A549 (cell line): ENCODE data around the gene POU3F3. TPM values are rescaled to one million over a fixed set of nuclear protein-coding genes. Genes with fewer than 3 reads are reported as not detected.

ENCODE experiments used
- ATAC-seq, 2 experiments: fragments of 200-7000 bp in 1 of 2; fragments of >200 bp in 1 of 2; cut with Nextera tagmentation in 1 of 2; cut with Tn5 transposase in 1 of 2; 3 replicates each; pipeline versions ENCODE4 v1.8.0 to v1.9.1; 2018 to 2020; ENCODE audit warnings: mild to moderate bottlenecking in 1 of 2, moderate library complexity in 1 of 2
- CTCF ChIA-PET: fragments of 300-600 bp; sonication (Branson Sonifier 250); formaldehyde crosslinking; extraction: SDS; loops from one replicate; lab custom pipeline; 2021; ENCODE audit warnings: antibody characterized with exemption, inconsistent platforms; lab: Yijun Ruan, JAX
- POLR2A ChIA-PET: fragments of 350-600 bp; formaldehyde crosslinking; extraction: SDS; loops from one replicate; lab custom pipeline; 2021; ENCODE audit warnings: antibody characterized with exemption, inconsistent platforms; lab: Yijun Ruan, JAX
- DNase-seq, 2 experiments: peaks; one replicate each; pipeline versions ENCODE4 v3.0.0 to v3.0.0-alpha.2; 2011 to 2016; ENCODE audit warnings: low read depth in 1 of 2, low spot score in 1 of 2
- FAIRE-seq: peaks from 2 replicates; lab custom pipeline; 2011; peaks lifted over from hg19 to GRCh38; lab: Jason Lieb, UNC
- H3K27ac ChIP-seq, 2 experiments: fragments of >200 bp; sonication (Bioruptor Twin); formaldehyde crosslinking; 3 replicates each; pipeline ENCODE4 v1.5.1; 2016 to 2017
- H3K4me1 ChIP-seq: fragments of >200 bp; sonication (Bioruptor Twin); formaldehyde crosslinking; 3 replicates; pipeline ENCODE4 v1.6.1; 2016
- H3K4me2 ChIP-seq: fragments of >200 bp; sonication (Bioruptor Twin); formaldehyde crosslinking; 3 replicates; pipeline ENCODE4 v1.6.1; 2016
- H3K4me3 ChIP-seq: fragments of >200 bp; sonication (Bioruptor Twin); formaldehyde crosslinking; 3 replicates; pipeline ENCODE4 v1.5.1; 2016
- H3K9me3 ChIP-seq: fragments of >200 bp; sonication (Bioruptor Twin); formaldehyde crosslinking; 3 replicates; pipeline ENCODE4 v1.6.1; 2016
- ATOH8 ChIP-seq: fragments of 250-450 bp; sonication (Bioruptor Pico); IDR thresholded peaks from 2 replicates; pipeline ENCODE4 v1.5.0; 2020; ENCODE audit warnings: low read depth, mild to moderate bottlenecking, moderate library complexity
- BCL3 ChIP-seq: fragments of >200 bp; sonication (Bioruptor Twin); formaldehyde crosslinking; IDR thresholded peaks from 3 replicates; pipeline ENCODE4 v1.6.1; 2016
- BHLHE40 ChIP-seq: IDR thresholded peaks from 2 replicates; pipeline ENCODE4 v1.6.1; 2012; ENCODE audit warnings: low read depth, low read length, inconsistent platforms
- CBX2 ChIP-seq: fragments of 200-600 bp; sonication (generic); IDR thresholded peaks from 2 replicates; pipeline ENCODE4 v1.6.1; 2016; ENCODE audit warnings: low read depth, mild to moderate bottlenecking, borderline replicate concordance
- CBX8 ChIP-seq: fragments of 200-600 bp; sonication (generic); IDR thresholded peaks from 2 replicates; pipeline ENCODE4 v1.6.1; 2016
- CEBPB ChIP-seq, 2 experiments: fragments of >200 bp in 1 of 2; sonication (Bioruptor Twin) in 1 of 2; formaldehyde crosslinking in 1 of 2; IDR thresholded peaks; 2 replicates each; pipeline ENCODE4 v1.6.1; 2012 to 2016
- CHD2 ChIP-seq: fragments of 150-350 bp; IDR thresholded peaks from 2 replicates; pipeline ENCODE4 v1.6.1; 2014; ENCODE audit warnings: low read length; ENCODE audit not compliant: partially characterized antibody
- CHD4 ChIP-seq: fragments of 200-600 bp; sonication (generic); IDR thresholded peaks from 2 replicates; pipeline ENCODE4 v1.6.1; 2016; ENCODE audit warnings: antibody characterized with exemption, mild to moderate bottlenecking, borderline replicate concordance
- EHF ChIP-seq: fragments of 250-450 bp; sonication (Bioruptor Pico); IDR thresholded peaks from 2 replicates; pipeline ENCODE4 v1.5.0; 2020; ENCODE audit warnings: mild to moderate bottlenecking
- EHMT2 ChIP-seq: fragments of 200-600 bp; sonication (generic); IDR thresholded peaks from 2 replicates; pipeline ENCODE4 v1.6.1; 2016; ENCODE audit warnings: antibody characterized with exemption, low read depth, mild to moderate bottlenecking, moderate library complexity
- ELK1 ChIP-seq: fragments of 150-350 bp; IDR thresholded peaks from 2 replicates; pipeline ENCODE4 v1.6.1; 2014; ENCODE audit warnings: low read depth, mild to moderate bottlenecking, low read length
- ESRRA ChIP-seq: fragments of 150-350 bp; IDR thresholded peaks from 2 replicates; pipeline ENCODE4 v1.6.1; 2014; ENCODE audit warnings: mild to moderate bottlenecking, low read length, borderline replicate concordance
- FOSB ChIP-seq: fragments of 250-450 bp; sonication (Bioruptor Pico); IDR thresholded peaks from 2 replicates; pipeline ENCODE4 v1.5.0; 2020; ENCODE audit warnings: mild to moderate bottlenecking, moderate library complexity
- FOXS1 ChIP-seq: fragments of 250-450 bp; sonication (Bioruptor Pico); IDR thresholded peaks from 2 replicates; pipeline ENCODE4 v1.5.0; 2020; ENCODE audit warnings: mild to moderate bottlenecking, moderate library complexity
- HDAC2 ChIP-seq: fragments of 200-600 bp; sonication (generic); IDR thresholded peaks from 2 replicates; pipeline ENCODE4 v1.6.1; 2016
- HEYL ChIP-seq: fragments of 250-450 bp; sonication (Bioruptor Pico); IDR thresholded peaks from 2 replicates; pipeline ENCODE4 v1.8.0; 2021; ENCODE audit warnings: mild to moderate bottlenecking, moderate library complexity
- JUN ChIP-seq, 2 experiments: fragments of >200 bp; sonication (Bioruptor Twin); formaldehyde crosslinking; IDR thresholded peaks; 2 replicates in 1 of 2; 3 replicates in 1 of 2; pipeline ENCODE4 v1.6.1; 2016 to 2017
- KDM5A ChIP-seq: fragments of 200-600 bp; sonication (generic); IDR thresholded peaks from 2 replicates; pipeline ENCODE4 v1.6.1; 2016; ENCODE audit warnings: antibody characterized with exemption, mild to moderate bottlenecking
- MAZ ChIP-seq: fragments of 150-350 bp; IDR thresholded peaks from 2 replicates; pipeline ENCODE4 v1.6.1; 2014; ENCODE audit warnings: antibody characterized with exemption, low read depth, low read length, borderline replicate concordance
- NPAS2 ChIP-seq: fragments of 250-450 bp; sonication (Bioruptor Pico); IDR thresholded peaks from 2 replicates; pipeline ENCODE4 v1.8.0; 2022; ENCODE audit warnings: mild to moderate bottlenecking, moderate library complexity, borderline replicate concordance
- NR3C1 ChIP-seq: fragments of >200 bp; sonication (Bioruptor Twin); formaldehyde crosslinking; IDR thresholded peaks from 3 replicates; pipeline ENCODE4 v1.6.1; 2017
- PBX3 ChIP-seq: IDR thresholded peaks from 2 replicates; pipeline ENCODE4 v1.6.1; 2012
- POLR2A ChIP-seq: IDR thresholded peaks from 2 replicates; pipeline ENCODE4 v1.6.1; 2012; ENCODE audit warnings: mild to moderate bottlenecking, low read length
- RARB ChIP-seq: fragments of 250-450 bp; sonication (Bioruptor Pico); IDR thresholded peaks from 2 replicates; pipeline ENCODE4 v1.8.0; 2021; ENCODE audit warnings: mild to moderate bottlenecking, moderate library complexity
- REST ChIP-seq: fragments of 200-600 bp; sonication (generic); IDR thresholded peaks from 2 replicates; pipeline ENCODE4 v1.6.1; 2016; ENCODE audit warnings: antibody characterized with exemption, mild to moderate bottlenecking, moderate library complexity
- SMC3 ChIP-seq: fragments of >200 bp; sonication (Bioruptor Twin); formaldehyde crosslinking; IDR thresholded peaks from 3 replicates; pipeline ENCODE4 v1.6.1; 2018; ENCODE audit warnings: inconsistent platforms
- TP53 ChIP-seq: fragments of 250-450 bp; sonication (Bioruptor Pico); IDR thresholded peaks from 2 replicates; pipeline ENCODE4 v1.5.0; 2021; ENCODE audit warnings: mild to moderate bottlenecking, moderate library complexity
- ZC3H11A ChIP-seq: fragments of 450-650 bp; IDR thresholded peaks from 2 replicates; pipeline ENCODE4 v1.6.1; 2014; ENCODE audit warnings: antibody characterized with exemption, mild to moderate bottlenecking
- ZFP36 ChIP-seq: fragments of 450-650 bp; IDR thresholded peaks from 2 replicates; pipeline ENCODE4 v1.6.1; 2014; ENCODE audit warnings: borderline replicate concordance; ENCODE audit not compliant: partially characterized antibody
- ZNF302 ChIP-seq: fragments of 250-450 bp; sonication (Bioruptor Pico); IDR thresholded peaks from 2 replicates; pipeline ENCODE4 v1.9.0; 2021; ENCODE audit warnings: inconsistent platforms, mild to moderate bottlenecking, moderate library complexity
- WGBS: methylation state at CpG from one replicate; pipeline ENCODE4 v1.1.6; 2017; ENCODE audit errors: missing lambda C conversion rate; 5-methylcytosine and 5-hydroxymethylcytosine counted together
- polyA plus RNA-seq, 4 experiments: library from polyadenylated mRNA; depleted of rRNA in 3 of 4; stranded (reverse); fragments of >200 nt; fragmentation: RNase III in 1 of 4; extraction: RNeasy Plus Mini Kit Qiagen cat#74134 plus additional on column Dnase treatment in 1 of 4; gene quantifications; 2 replicates in 3 of 4; 3 replicates in 1 of 4; pipeline ENCODE4 v1.2.3, GENCODE V29; 2011 to 2017

POU3F3 gene
- polyA plus RNA-seq, 2 of the 4 experiments (the other 2 are of a cell fraction): 0.03 TPM; not detected in 1

- Histone ChIP-seq H3K4me3 (no peak overlapping the region), H3K27ac (no peak overlapping the region), H3K4me2 (no peak overlapping the region), H3K4me1 (no peaks in the 10 kb centered on the region), H3K9me3 (no peaks in the 10 kb centered on the region)
- ATAC-seq: no peak
- DNase-seq: no peak
- 41% methylated on average over 2 of the region's 2 CpGs for WGBS
- TF ChIP-seq HDAC2 (no peak), CBX2 (no peak), REST (no peak), JUN (IDR thresholded peaks at IDR 0.05) (no peak), CBX8 (no peak), ESRRA (no peak), ATOH8 (CRISPR knock-in tag) (no peak), SMC3 (no peak), ELK1 (no peak), TP53 (CRISPR knock-in tag) (no peak), FOSB (no peak), BHLHE40 (no peak), KDM5A (no peak), PBX3 (no peak), HEYL (no peak), NPAS2 (CRISPR knock-in tag) (no peak), POLR2A (no peak), FOXS1 (no peak)
- no peak for FAIRE-seq
- POLR2A ChIA-PET: interaction anchor here (0.6 kb wide), 1 partner anchor 78 kb away, joined by 5 read pairs; no protein-coding TSS in a partner anchor
- CTCF ChIA-PET: interaction anchor here (0.9 to 1.2 kb wide), 2 partner anchors 9 to 1865 kb away, joined by 3 to 4 read pairs; no protein-coding TSS in a partner anchor
Observed at GRCh38 chr2:104840893-104841585, 12.9 kb upstream of the POU3F3 start.

GRCh38 chr2:104841744-104842143 lies 12.2 kb upstream of the POU3F3 start:
- FAIRE-seq (no peak), DNase-seq (no peak), ATAC-seq (no peak)
- H3K4me3 ChIP-seq: no peak overlapping the region
- no peak overlapping the region for H3K4me2 ChIP-seq
- no peaks in the 10 kb centered on the region for H3K4me1 ChIP-seq
- ChIA-PET CTCF (interaction anchor here (0.9 to 1.2 kb wide), 2 partner anchors 8 to 1865 kb away, joined by 3 to 4 read pairs; no protein-coding TSS in a partner anchor), POLR2A (no interaction called here)
- no peak overlapping the region for H3K27ac ChIP-seq
- WGBS: 53% methylated on average over 2 of the region's 2 CpGs
- H3K9me3 ChIP-seq: no peaks in the 10 kb centered on the region
- TF ChIP-seq EHF: no peak
- no peak for TF ChIP-seq EHMT2
- TF ChIP-seq NPAS2 (CRISPR knock-in tag): no peak
- no peak for TF ChIP-seq CBX2
- TF ChIP-seq BCL3: no peak
- no peak for TF ChIP-seq ZNF302
- TF ChIP-seq MAZ: no peak
- no peak for TF ChIP-seq NR3C1
- TF ChIP-seq ZFP36: no peak
- TF ChIP-seq RARB (CRISPR knock-in tag): no peak
- TF ChIP-seq CEBPB (IDR thresholded peaks at IDR 0.05): no peak
- no peak for TF ChIP-seq CBX8
- no peak for TF ChIP-seq FOXS1
- TF ChIP-seq KDM5A: no peak
- no peak for TF ChIP-seq CHD4
- no peak for TF ChIP-seq CHD2
- no peak for TF ChIP-seq JUN (IDR thresholded peaks at IDR 0.05)
- no peak for TF ChIP-seq TP53 (CRISPR knock-in tag)
- TF ChIP-seq ZC3H11A: no peak
